ENCODE measurements around the gene GRIK1.

Gene GRIK1

DNA sequence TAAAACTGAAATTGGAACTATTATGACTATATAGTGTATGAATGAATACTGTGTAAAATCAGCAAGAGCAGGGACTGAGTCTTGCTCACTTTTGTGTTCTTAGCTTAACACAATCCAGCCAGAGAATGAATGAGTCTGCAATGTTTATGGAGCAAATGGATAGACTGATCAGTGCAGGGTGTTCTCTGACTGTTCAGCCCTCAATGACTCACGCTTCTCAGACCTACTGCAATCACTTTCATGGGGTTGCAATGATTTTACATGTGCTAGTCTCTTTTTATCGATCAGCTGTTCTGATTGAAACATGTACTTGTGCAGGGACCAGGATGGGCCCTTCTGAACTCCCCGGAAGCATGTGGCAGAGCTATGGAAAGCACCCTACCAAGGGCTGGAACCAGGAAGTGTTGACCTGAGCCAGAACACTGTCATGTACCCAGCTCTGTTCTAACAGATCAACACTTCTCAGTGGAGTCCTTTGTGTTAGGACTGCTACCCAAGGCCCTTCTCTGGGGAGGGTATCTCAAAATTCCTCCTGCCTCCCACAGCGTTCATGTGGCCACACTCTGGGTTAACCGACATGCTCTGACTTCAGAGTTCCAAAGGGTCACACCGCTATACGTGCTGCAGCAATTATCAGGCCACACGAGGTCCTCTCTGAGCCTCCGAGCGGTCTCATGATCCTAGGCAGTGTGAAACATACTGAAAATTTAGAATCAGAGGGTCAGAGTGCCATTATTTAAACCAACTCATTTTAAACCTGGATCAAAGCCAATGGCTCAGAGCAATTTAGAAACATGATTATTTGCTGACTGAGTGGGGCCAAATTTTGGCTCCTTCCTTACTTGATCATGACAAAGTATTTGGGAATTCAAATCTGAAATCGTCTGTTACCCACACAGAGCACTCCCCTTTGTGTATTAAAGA, 35.2 kb downstream of the GRIK1 start:
- no peak for DNase-seq

DNA sequence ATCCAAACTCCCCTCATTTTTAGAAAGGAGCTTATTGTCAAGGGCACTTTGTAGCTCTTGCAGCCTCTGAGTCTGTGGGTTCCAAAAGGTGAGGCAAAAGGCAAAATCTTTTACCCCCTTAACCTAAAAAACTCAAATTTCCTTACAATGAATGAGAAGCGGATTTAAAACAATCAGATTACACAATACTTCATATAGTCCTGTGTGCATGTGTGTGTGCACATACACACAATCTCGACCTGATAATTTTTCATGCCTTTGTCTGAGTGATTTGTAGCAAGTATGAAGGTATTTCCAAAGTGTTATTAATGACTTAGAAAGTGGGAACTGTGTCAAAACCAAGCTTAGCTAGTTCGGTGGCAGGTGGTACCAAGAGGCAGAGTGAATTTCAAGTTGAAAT, 42.9 kb downstream of the GRIK1 start:
- no peak for DNase-seq

DNA sequence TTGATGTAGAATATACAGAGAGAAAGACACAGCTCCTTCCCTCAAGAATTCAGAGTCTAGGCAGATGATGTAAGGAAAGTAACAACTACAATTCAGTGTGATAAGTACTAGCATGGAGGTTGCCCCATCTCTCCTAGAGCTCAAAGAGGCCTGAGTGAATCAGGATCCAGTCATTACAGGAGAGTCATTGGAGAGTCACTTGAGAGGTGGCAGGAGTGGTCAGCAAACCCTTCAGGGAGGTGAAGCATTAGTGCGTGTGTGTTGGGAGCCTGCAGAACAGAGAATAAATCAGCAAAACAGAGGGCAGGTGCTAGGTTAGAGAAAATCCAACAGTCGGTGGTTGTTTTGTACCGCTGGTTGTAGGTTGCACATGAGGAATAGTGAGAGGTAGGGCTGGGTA, 46.1 kb downstream of the GRIK1 start:
- DNase-seq: no peak

DNA sequence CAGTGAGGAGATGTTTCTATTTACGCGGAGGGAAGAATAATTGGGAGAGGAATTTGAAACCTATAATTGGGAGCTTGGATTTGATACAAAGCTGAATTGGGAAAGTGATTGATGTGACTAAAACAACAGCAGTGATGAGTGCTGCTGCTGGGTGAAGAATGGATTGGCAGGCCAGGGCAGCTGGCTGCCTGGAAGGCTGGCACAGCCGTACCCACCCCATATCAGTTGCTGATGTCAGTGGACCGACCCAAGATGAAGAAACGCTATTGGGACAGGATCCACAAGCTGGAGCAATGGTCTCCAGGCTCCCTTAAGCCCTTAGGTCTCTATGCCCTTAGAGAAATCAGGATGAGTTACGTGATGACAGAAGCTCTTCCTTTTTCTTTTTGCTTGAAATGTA, 47.4 kb downstream of the GRIK1 start:
- DNase-seq: no peak

DNA sequence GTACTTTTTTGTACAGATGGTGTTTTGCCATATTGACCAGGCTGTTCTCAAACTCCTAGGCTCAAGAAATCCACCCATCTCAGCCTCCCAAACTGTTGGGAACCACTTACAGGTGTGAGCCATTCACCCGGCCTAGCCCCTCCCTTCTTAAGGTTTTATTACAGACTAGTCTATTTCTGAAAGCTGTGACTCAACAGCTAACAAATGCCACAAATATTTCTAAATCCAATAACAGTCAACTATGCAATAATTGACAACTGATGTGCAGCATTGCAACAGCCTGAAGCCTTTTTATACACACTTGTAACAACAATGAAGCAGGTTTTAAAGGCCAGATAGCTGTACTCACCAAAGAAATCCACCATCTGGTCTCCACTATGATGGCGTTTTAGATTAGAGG, 51.4 kb downstream of the GRIK1 start:
- no peak for DNase-seq

DNA sequence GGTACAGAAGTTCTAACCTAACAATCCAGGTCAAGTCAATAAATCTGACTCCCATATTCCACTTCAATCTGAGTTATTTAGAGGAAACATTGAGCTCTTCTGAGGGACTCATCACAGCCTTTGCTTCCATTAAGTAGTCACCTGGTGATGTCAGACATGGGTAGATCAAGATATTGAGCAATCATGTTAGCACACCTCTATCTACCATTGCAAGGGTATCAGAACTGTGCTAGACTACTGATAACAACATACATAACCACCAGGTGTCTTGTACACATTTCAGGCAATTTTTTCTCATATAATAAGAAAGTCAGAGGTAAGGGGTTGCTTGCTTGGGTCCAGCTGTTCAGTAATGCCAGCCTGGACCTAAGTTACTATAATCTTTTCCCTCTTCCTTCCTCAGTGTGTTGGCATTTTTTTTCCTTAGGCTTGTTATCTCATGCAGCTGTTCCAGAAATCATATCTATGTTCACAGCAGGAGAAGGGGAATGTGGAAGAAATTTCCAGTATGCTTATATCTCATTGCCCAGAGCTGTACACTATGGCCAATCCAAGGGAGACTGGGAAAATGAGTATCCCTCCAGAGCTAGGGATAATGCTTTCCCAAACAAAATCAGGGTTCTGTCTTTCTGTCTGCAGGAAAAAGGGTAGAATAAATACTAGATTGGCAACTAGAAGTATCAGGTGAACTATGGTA, 52.3 kb downstream of the GRIK1 start:
- DNase-seq: no peak

DNA sequence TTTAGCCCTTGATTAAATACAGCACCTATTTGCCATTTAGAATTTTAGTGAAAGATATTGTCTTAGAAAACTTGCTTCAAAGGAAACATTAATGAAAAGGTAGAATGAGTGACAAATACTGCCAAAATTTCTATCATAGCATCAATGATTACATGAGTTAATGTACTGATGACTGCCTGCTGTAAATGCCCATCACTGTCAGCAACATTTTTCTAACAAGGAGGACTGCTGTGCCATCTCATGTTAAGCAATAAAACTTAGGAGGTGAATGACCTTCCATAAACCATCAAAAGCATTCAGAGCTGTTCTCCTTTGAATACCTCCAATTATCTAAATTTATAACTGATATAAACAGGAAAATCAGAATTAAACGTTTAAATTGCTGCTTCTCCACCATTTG, 54.3 kb downstream of the GRIK1 start:
- DNase-seq: no peak

DNA sequence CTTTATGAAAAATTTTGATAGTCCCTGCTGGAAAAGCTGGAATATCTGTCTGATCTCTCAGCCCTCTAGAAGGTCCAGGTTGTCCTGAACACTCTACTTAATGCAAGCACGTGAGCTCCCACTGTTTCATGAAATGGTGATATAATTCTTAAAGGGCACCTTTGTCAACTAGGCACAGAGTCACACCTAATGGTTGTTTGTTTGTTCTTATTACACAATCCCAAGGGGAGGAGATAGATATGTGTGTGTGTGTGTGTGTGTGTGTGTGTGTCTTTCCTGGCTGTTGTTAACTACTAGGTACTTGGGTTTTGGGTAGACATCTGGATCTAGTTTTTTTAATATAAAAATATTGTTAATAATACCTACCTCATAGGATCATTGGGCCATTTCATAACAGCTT, 63.9 kb downstream of the GRIK1 start:
- DNase-seq: no peak

DNA sequence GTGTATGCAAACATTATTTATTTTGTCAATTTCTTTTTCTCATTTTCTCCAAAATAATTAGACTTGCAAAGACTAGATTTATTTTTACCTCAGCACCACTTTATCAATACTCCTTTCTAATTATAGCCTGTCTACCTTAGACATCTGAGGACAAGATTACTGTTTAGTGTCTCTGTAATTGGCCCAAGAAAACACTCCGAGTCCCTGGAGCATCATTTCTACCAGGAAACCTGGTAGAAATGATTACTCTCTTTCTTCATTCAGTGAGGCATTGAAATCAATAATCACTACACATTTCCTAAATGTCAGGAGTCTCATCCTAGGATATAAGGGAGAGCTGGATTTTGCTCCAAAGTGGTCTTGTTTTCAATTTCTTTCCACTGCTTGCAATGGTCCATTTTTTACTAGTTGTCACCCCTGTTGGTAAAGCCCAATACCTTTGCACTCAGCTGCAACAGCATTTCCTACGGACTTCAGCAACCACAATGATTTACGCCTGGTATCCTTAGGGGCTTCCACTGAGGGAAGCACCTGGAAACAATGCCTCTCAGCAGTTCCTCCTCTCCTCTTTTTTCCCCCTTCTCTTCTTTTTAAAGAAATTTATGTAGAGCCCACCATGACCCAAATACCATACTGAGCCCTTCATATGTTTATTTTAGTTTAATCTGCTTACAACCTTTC, 64.6 kb downstream of the GRIK1 start:
- no peak for DNase-seq

DNA sequence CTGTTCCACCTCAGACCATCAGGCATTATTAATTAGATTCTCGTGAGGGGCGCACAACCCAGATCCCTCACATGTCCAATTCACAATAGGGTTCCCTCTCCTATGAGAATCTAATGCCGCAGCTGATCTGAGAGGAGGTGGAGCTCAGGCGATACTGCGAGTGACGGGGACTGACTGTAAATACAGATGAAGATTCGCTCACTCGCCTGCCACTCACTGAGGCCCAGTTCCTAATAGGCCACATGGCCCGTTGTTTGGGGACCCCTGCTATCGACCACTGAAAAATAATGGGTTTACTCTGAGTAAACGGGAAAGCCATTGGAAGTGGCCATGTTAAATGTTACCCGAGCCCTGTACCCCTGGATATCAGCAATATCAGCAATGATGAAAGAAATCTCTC, 65.9 kb downstream of the GRIK1 start:
- DNase-seq: no peak

DNA sequence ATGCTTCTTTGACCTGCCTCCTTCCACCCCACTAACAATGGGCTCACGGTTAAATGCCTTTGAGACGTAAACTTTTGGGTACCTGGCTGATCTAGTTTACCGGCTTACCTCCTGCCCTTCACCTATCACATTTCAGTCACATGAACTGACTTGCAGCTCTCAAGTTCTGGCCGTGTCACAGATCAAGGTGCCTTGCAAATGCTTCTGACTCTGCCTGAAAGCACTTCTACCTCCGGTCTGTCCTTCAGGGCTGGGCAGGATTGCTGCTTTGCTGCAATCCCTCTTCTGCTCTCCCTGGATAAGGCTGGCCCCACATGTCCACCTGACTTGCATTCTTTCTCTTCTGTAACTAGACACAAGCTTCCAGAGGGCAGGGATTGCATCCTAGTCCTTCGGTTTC, 69.0 kb downstream of the GRIK1 start:
- DNase-seq: no peak

DNA sequence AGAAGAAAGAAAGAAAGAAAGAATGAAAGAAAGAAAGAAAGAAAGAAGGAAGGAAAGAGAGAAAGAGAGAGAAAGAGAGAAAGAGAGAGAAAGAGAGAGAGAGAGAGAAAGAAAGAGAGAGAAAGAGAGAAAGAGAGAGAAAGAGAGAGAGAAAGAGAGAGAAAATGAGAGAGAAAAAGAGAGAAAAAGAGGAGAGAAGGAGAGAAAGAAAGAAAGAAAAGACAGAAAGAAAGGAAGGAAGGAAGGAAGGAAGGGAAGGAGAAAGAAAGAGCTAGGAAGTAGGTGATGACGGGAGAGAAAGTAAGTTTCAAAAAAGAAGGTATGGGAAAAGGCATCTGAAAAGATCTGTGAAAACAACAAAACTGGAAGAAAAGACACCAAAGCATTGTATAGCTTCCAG, 72.0 kb downstream of the GRIK1 start:
- DNase-seq: no peak

DNA sequence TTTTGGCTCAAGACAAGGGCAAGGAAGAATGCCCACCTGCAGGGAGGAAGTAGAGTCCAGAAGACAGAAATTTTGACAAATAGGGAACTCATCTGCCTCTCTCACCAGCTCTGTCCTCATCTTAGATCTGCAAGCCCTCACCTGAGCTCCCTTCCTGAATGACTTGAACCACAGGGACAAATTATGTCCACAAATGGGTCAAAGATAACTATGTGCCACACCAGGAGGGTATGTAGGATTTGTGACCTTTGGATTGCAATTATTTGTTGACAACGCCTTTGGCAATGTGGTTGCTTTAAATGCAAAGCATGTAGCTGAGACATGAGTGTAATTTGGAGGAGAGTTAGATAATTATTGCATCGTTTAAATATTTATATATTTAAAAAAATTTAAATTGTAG, 79.5 kb downstream of the GRIK1 start:
- no peak for DNase-seq

DNA sequence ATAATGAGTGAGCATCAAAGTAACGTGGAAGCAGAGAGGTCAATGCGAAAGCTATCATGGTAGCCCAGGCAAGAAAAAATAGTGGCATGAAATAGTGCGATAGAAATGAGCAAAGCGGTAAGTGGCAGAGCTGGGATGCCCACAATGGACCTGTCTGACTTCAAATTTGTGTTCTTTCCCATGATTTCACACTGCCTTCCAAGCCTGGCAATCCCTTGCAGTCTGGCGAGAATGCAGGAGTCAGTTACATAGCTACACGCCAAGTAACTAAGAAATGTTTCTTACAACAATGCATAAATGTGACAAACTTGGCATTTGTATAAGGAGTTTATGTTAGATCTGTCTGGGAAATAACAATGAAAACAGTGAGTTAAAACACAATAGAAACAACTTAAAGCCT, 82.6 kb downstream of the GRIK1 start:
- no peak for DNase-seq

DNA sequence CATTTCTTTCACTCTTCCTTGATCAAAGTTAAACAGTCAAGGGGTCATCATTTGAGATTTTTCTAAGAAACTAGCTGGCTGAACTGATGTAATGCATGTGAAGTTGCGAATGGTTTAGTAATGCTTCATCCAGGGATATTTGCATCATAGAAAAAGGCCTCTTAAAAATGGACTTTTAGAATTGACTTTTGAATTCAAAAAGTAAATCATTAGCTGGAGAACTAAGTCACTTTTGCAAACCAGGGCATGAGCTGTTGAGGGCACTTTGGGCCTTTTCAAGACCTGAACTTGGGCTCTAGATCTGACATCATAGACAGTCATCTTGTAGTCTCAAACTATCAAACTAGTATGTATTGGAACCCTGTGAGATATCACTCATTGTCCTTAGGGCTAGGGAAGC, 85.0 kb downstream of the GRIK1 start:
- no peak for DNase-seq

DNA sequence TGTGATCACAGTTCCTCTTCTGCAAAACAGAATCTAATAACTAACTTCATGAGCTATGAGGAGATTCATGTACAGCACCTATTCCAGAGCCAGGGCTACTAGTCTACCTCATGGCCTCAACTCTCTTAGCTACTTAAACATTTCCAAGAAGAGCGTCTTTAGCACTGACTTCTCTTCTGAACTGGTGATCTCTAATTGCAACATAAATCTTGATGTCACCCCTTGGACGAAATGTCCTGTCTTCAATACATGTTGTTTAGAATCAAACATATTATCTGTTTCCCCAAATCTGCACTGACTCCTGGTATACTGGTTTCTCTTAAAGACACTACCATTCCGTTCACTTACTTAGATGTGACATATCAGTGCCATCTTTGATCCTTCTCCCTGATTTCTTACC, 88.2 kb downstream of the GRIK1 start:
- no peak for DNase-seq

DNA sequence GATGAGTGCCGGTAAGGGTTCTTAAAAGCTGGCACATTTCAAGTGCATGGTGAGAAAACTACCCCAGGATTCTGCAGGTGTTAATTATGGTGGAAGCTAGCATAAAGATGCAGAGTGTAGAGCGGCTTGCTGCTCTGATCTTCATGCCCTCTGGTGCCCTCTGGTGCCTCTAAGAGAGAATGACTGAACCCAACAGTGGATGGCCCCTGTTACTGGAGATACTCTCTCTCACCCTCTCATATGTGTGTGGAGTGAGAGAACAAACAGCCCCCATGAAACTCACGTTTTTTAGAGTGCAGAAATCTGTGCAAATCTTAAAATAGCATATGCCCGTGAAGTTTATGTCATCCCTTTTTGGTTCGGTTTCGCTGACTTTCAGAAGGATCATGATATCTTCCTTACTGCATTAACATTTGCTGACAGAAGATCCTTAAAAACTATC, 90.0 kb downstream of the GRIK1 start:
- peak; percentile 4 for DNase-seq

DNA sequence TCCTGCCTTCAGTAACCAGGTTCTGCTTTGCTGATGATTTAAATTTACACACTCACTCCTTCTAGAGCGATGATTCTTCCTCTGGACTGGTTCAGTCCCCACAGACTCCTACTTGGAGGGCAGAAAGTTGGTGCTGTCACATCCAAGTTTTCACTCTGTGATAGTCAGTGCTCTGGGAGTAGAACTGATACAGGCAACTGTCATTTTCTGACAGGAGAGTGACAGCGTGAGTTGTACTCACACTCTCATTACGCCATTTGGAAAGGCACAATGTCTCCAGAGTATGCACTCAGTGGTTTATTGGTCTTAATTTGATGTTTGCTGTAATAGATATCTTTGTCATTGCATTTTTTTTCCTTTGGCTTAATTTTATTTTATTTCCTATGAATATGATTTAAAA, 96.0 kb downstream of the GRIK1 start:
- DNase-seq: no peak

DNA sequence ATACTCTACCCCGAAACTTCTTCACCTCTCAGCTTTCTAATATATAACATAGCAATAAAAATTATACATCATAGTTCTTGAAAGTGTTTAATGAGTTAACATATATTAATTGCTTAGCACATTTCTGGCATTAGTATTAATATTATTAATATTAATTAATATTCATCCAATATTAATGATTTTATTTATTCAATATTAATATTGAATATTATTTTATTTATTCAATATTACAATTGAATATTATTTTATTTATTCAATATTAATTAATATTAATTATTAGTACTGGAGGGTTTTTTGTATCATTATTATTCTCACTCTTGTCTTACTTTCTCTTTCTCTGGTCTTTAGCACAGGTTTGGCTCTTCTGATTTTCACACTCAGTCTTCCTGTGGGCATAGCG, 105.2 kb downstream of the GRIK1 start:
- no peak for DNase-seq

DNA sequence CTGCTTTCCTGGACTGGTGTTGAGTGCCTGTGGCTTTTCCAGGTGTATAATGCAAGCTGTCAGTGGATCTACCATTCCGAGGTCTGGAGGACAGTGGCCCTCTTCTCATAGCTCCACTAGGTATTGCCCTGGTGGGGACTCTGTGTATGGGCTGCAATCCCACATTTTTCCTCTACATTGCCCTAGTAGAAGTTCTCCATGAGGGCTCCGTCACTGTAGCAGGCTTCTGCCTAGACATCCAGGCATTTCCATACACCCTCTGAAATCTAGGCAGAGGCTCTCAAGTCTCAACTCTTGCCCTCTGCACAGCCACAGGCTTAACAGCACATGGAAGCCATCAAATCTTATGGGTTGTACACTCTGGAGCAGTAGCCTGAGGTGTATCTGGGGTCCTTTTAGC, 107.6 kb downstream of the GRIK1 start:
- no peak for DNase-seq

DNA sequence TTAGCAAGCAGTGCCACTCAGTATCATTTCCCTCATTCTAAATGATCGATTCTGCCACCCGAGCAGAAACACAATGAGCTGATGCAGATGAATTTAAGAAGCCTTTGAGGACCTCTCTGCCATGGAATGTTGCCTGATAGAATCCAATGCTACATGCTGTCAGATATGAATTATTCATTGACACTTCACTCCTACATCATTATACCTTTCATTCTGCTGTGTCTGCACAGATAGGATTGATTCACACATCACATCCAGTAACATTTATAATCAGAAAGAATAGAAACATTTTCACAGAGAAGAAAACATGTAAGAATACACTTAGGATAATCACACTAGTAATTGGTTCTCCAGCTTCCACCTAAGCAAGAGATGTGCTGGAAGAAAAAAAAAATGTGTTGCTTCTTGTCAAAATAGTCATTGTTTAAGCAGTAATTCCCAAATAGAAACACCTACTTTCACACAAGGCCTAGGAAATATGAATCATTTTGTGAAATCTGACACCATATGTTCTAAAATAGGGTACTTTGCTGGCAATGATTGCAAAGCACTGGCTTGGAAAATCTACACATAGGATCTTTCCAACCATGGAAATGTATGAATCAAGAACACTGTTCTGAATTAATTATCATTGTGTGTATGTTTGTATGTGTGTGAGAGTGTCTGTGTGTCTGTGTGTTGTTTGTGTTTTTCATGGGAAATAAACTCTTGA, 110.1 kb downstream of the GRIK1 start:
- DNase-seq: no peak

DNA sequence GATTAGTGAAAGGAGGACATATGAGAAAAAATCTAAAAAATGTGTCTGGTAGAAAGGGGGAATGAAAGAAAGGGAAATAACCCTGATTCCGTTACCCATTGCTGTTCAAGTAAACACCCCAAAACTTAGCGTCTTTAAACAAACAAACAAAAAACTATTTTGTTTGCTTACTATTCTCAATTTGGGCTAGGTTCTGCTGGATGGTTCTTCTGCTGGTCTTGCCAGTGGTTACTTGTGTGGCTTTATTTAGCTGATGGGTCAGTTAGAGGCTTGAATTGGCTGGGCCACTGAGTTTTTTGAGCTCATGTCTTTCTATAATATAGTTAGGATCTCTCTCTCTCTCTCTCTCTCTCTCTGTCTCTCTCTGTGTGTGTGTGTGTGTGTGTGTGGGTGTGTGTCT, 112.1 kb downstream of the GRIK1 start:
- no peak for DNase-seq

DNA sequence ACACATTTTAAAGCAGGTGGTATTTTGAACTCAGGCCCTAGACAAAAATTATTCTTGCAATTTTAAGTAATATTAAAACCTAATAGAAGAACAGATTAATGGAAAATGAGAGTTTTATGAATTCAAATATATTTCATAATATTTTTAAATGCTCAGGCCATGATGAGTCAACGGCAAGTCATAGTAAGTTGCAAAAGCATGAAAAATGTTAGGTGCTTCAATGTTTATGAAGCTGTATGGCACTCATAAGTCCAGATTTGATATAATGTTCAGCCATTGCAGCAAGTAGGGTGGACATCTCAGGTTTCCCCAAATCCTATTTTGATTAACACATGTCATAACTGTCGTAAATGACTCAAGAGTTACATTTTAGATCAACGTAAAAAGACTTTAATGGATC, 112.6 kb downstream of the GRIK1 start:
- no peak for DNase-seq
